ENCODE results near the gene P2RY14. TPM values are rescaled to one million over a fixed set of nuclear protein-coding genes. Genes with fewer than 3 reads are reported as not detected.

P2RY14 gene
- total and polyA plus RNA-seq, 12 donors, result 0.17 to 2.4 (median 0.57) TPM; not detected in 1

- 81 to 92% (median 85%) methylated on average over 1 of the region's 1 CpG for WGBS, 4 donors
- H3K36me3 ChIP-seq (replicated peaks in 1 of 2), result no peaks in the 10 kb centered on the region
- intact Hi-C loops (cut with DNase I), result no loop called here
- H3K9me3 ChIP-seq (replicated peaks in 1 of 3), result no peaks in the 10 kb centered on the region
- H3K4me3 ChIP-seq, result no peak overlapping the region
- TF ChIP-seq POLR2A (IDR thresholded peaks at IDR 0.05), result no peak
- no peak for TF ChIP-seq CTCF (IDR thresholded peaks at IDR 0.05)
- H3K27ac ChIP-seq, result no peak overlapping the region
- no peak for DNase-seq
- no peaks in the 10 kb centered on the region for H3K4me1 ChIP-seq (replicated peaks in 1 of 2)
- no peaks in the 10 kb centered on the region for H3K27me3 ChIP-seq
These were observed 87.2 kb downstream of the P2RY14 start for GRCh38 chr3:151191095-151191494.

- H3K27ac ChIP-seq, result no peak overlapping the region
- no peaks in the 10 kb centered on the region for H3K4me1 ChIP-seq (replicated peaks in 1 of 2)
- TF ChIP-seq POLR2A (IDR thresholded peaks at IDR 0.05), result no peak
- TF ChIP-seq CTCF (IDR thresholded peaks at IDR 0.05), result no peak
- 79 to 86% (median 81%) methylated on average over 5 of the region's 5 CpGs for WGBS, 4 donors
- DNase-seq, result no peak
- H3K36me3 ChIP-seq (replicated peaks in 1 of 2), result no peaks in the 10 kb centered on the region
- no peaks in the 10 kb centered on the region for H3K9me3 ChIP-seq (replicated peaks in 1 of 3)
- H3K4me3 ChIP-seq, result no peak overlapping the region
- no peaks in the 10 kb centered on the region for H3K27me3 ChIP-seq
- intact Hi-C loops (cut with DNase I), result no loop called here
These were observed 95.1 kb downstream of the P2RY14 start for GRCh38 chr3:151183265-151183671.

- 66 to 87% (median 78%) methylated on average over 5 of the region's 5 CpGs for WGBS, 4 donors
- no peaks in the 10 kb centered on the region for H3K27me3 ChIP-seq
- H3K9me3 ChIP-seq (replicated peaks in 1 of 3), result no peaks in the 10 kb centered on the region
- DNase-seq, result no peak
- no peak overlapping the region for H3K4me3 ChIP-seq
- intact Hi-C loops (cut with DNase I), result no loop called here
- H3K27ac ChIP-seq, result no peak overlapping the region
- no peaks in the 10 kb centered on the region for H3K4me1 ChIP-seq (replicated peaks in 1 of 2)
- TF ChIP-seq POLR2A (IDR thresholded peaks at IDR 0.05), result no peak
- TF ChIP-seq CTCF (IDR thresholded peaks at IDR 0.05), result no peak
- H3K36me3 ChIP-seq (replicated peaks in 1 of 2), result no peaks in the 10 kb centered on the region
These were observed 95.8 kb downstream of the P2RY14 start for GRCh38 chr3:151182349-151183079.

- no peak for DNase-seq
- no peaks in the 10 kb centered on the region for H3K9me3 ChIP-seq (replicated peaks in 1 of 3)
- WGBS, 4 donors, result 77 to 86% (median 81%) methylated on average over 2 of the region's 2 CpGs
These were observed 100.0 kb downstream of the P2RY14 start for GRCh38 chr3:151178208-151178845.

More at GRCh38 chr3:151178208-151178845, 100.0 kb downstream of the P2RY14 start:
- no peak overlapping the region for H3K27ac ChIP-seq
- no peak overlapping the region for H3K4me3 ChIP-seq
- H3K36me3 ChIP-seq (replicated peaks in 1 of 2), result no peaks in the 10 kb centered on the region
- intact Hi-C loops (cut with DNase I), result no loop called here
- TF ChIP-seq POLR2A (IDR thresholded peaks at IDR 0.05) (no peak), CTCF (IDR thresholded peaks at IDR 0.05) (no peak)
- H3K4me1 ChIP-seq (replicated peaks in 1 of 2), result no peaks in the 10 kb centered on the region
- H3K27me3 ChIP-seq, result no peaks in the 10 kb centered on the region
